ENCODE measurements around the gene HELZ. TPM values are rescaled to one million over a fixed set of nuclear protein-coding genes. Genes with fewer than 3 reads are reported as not detected.

The HELZ gene
- total and polyA plus RNA-seq, 10 donors: 2.5 to 154 (median 88.7) TPM

DNA sequence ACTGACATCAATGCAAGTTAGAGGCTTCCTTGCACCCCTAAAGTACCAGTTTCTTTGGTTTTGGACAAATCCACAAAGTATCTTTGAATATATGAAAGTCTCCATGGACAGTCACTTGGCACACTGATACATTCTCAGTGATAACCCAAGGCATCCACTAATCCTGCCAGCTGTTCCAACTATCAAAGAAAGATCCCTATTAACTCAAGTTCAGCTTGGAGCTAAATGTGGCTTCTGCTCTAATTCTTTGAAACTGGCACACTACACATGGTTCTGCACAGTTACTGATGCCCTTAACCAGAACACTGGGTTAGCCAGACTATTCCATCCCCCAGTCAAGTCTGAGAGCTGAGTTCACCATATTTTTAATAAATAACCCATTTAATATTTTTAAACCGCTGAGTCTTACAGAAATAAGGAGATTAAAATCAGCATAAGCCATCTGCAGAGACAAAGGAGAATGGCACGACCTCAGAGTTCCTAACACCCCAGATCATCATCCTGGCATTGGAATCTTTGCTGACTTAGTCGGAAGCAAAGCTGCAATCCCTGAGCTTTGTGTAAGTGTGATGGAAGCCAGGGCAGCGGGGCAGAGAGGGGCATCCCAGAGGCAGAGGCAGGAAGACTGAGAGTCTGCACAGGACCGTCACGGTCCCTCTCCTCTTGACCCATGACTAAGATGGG, 194.4 kb downstream of the HELZ start:
- DNase-seq: peak; percentile 17
- intact Hi-C loops (cut with DNase I; ENCODE audit: low total_unique reads): no loop called here

DNA sequence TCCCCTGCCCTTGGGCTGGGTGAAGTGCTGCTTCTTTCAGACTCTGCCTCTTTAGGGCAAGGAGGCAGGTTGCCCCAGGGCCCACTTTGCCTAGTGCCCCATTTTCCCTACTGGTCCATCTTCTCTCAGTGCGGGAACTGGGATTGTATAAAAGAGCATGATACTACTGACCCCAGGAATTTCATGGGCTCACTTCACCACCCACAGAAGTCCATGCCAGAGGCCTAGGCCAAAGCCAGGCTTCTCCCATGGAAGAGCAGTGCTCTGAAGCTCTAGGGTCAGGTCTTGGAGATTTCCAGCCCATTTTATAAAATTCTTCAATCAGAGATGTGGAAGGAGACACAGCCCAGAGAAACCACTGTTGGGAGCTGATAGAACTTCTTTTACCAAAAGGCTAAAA, 194.9 kb downstream of the HELZ start:
- no peaks in the 10 kb centered on the region for H3K27me3 ChIP-seq (replicated peaks in 1 of 7)
- TF ChIP-seq POLR2A (IDR thresholded peaks at IDR 0.05) (no peak), POLR2AphosphoS5 (IDR thresholded peaks at IDR 0.05) (no peak)
- WGBS, 5 donors: 93 to 100% (median 100%) methylated on average over 1 of the region's 1 CpG
- no peak overlapping the region for H3K27ac ChIP-seq
- no peaks in the 10 kb centered on the region for H3K4me1 ChIP-seq
- H3K4me3 ChIP-seq: no peak overlapping the region
- peaks cover 3 to 45% (median 33%) of the 10 kb centered on the region in 8 donors for H3K9me3 ChIP-seq
- intact Hi-C loops (cut with DNase I; ENCODE audit: low total_unique reads): no loop called here
- DNase-seq: peak; percentile 21
- H3K36me3 ChIP-seq: no peaks in the 10 kb centered on the region

More for the DNA sequence above, 194.4 kb downstream of the HELZ start:
- Histone ChIP-seq H3K9me3 (peaks cover 3 to 45% (median 33%) of the 10 kb centered on the region in 8 donors), H3K36me3 (no peaks in the 10 kb centered on the region), H3K4me1 (no peaks in the 10 kb centered on the region), H3K27me3 (replicated peaks in 1 of 7) (no peaks in the 10 kb centered on the region), H3K4me3 (no peak overlapping the region), H3K27ac (no peak overlapping the region)
- no peak for TF ChIP-seq POLR2AphosphoS5 (IDR thresholded peaks at IDR 0.05)
- TF ChIP-seq POLR2A (IDR thresholded peaks at IDR 0.05): no peak
- TF ChIP-seq, protein P1, sequence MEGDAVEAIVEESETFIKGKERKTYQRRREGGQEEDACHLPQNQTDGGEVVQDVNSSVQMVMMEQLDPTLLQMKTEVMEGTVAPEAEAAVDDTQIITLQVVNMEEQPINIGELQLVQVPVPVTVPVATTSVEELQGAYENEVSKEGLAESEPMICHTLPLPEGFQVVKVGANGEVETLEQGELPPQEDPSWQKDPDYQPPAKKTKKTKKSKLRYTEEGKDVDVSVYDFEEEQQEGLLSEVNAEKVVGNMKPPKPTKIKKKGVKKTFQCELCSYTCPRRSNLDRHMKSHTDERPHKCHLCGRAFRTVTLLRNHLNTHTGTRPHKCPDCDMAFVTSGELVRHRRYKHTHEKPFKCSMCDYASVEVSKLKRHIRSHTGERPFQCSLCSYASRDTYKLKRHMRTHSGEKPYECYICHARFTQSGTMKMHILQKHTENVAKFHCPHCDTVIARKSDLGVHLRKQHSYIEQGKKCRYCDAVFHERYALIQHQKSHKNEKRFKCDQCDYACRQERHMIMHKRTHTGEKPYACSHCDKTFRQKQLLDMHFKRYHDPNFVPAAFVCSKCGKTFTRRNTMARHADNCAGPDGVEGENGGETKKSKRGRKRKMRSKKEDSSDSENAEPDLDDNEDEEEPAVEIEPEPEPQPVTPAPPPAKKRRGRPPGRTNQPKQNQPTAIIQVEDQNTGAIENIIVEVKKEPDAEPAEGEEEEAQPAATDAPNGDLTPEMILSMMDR (IDR thresholded peaks at IDR 0.05 in 8 of 11, conservative IDR thresholded peaks at IDR 0.05 in 3 of 11): no peak
- WGBS, 5 donors: 78 to 94% (median 85%) methylated on average over 6 of the region's 6 CpGs

DNA sequence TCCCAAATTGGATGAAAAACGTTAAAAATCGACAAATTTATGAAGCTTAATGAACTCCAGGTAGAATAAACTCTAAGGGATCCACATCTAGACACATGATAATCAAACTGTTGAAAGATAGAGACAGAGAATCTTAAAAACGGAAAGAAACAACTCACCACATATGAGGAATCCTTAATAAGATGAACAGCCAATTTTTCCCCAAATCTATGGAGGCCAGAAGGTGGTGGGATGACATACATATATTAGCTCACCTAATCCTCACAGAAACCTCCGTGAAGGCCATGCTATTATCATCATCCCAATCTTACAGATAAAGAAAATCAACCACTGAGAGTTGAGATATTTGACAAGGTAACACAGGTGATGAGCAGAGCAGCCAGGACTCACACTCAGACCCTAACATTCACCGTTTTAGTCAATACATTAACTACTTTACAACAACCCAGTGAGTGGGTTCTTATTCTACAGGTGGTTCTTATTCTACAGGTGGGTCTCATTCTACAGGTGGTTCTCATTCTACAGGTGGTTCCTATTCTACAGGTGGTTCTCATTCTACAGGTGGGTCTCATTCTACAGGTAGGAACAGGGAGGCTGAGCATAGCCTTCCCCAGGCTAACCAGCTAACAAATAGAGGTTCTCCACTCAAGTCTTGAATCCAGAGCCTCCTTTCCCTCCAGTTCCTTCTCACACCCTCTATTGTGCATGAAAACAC, 195.8 kb downstream of the HELZ start:
- WGBS, 5 donors: 76 to 81% (median 80%) methylated on average over 5 of the region's 5 CpGs
- TF ChIP-seq, protein P1 (IDR thresholded peaks at IDR 0.05 in 8 of 11, conservative IDR thresholded peaks at IDR 0.05 in 3 of 11): no peak
- TF ChIP-seq POLR2AphosphoS5 (IDR thresholded peaks at IDR 0.05) (no peak), POLR2A (IDR thresholded peaks at IDR 0.05) (no peak)
- Histone ChIP-seq H3K4me1 (no peaks in the 10 kb centered on the region), H3K27ac (no peak overlapping the region), H3K9me3 (peaks cover 3 to 45% (median 33%) of the 10 kb centered on the region in 8 donors), H3K4me3 (no peak overlapping the region), H3K27me3 (replicated peaks in 1 of 7) (no peaks in the 10 kb centered on the region), H3K36me3 (no peaks in the 10 kb centered on the region)
- intact Hi-C loops (cut with DNase I; ENCODE audit: low total_unique reads): no loop called here
- no peak for DNase-seq

DNA sequence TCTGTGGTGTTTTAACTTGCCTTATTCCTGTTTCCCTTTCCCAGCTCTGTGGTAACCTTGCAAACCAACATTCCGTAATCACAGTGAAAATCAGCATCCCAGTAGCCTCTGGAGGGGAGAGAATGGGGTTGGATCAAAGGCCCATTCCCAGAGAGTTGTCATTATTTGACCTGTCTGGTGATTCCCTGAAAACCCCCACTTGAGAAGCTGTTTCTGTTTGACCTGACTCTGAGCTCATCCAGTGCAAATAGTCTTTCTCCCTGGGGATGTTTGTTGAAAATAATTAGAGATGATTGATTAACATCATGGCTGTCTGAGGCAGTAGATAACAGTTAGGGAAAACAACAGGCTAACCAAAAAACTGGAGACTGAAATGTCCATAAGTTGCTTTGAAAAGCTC, 197.6 kb downstream of the HELZ start:
- Histone ChIP-seq H3K36me3 (no peaks in the 10 kb centered on the region), H3K9me3 (peaks cover 3 to 45% (median 33%) of the 10 kb centered on the region in 8 donors), H3K4me1 (no peaks in the 10 kb centered on the region), H3K27me3 (replicated peaks in 1 of 7) (no peaks in the 10 kb centered on the region), H3K4me3 (no peak overlapping the region), H3K27ac (no peak overlapping the region)
- intact Hi-C loops (cut with DNase I; ENCODE audit: low total_unique reads): no loop called here
- TF ChIP-seq, protein P1 (IDR thresholded peaks at IDR 0.05 in 8 of 11, conservative IDR thresholded peaks at IDR 0.05 in 3 of 11): no peak
- TF ChIP-seq POLR2A (IDR thresholded peaks at IDR 0.05) (no peak), POLR2AphosphoS5 (IDR thresholded peaks at IDR 0.05) (no peak)
- 39 to 80% (median 71%) methylated on average over 1 of the region's 1 CpG for whole genome bisulfite sequencing, 5 donors
- DNase-seq: no peak
